22Rv1 (cell line): Measurements from ENCODE around the gene RIMS3.

Experiments
- CTCF ChIP-seq: fragments of 450-650 bp; IDR thresholded peaks from 2 replicates; pipeline ENCODE4 v1.5.1; 2017; ENCODE audit warnings: mild to moderate bottlenecking
- ZFX ChIP-seq: fragments of 450-650 bp; IDR thresholded peaks from 2 replicates; pipeline ENCODE4 v1.6.1; 2017; ENCODE audit warnings: antibody characterized with exemption, borderline replicate concordance

- TF ChIP-seq CTCF (no peak), ZFX (no peak)
Measured at GRCh38 chr1:40582116-40582515, 83.4 kb downstream of the RIMS3 start.
